Measurements from ENCODE around the gene PRR20C. TPM values are rescaled to one million over a fixed set of nuclear protein-coding genes. Genes with fewer than 3 reads are reported as not detected.
"Not testable (repeated sequence)": the region's sequence is repeated elsewhere in the genome, so short reads cannot be mapped to it uniquely, and the experiment has no call there.

Gene PRR20C
- total RNA-seq (2014; rRNA removed; shearing (Covaris generic)), result not detected in 2 replicates

DNA sequence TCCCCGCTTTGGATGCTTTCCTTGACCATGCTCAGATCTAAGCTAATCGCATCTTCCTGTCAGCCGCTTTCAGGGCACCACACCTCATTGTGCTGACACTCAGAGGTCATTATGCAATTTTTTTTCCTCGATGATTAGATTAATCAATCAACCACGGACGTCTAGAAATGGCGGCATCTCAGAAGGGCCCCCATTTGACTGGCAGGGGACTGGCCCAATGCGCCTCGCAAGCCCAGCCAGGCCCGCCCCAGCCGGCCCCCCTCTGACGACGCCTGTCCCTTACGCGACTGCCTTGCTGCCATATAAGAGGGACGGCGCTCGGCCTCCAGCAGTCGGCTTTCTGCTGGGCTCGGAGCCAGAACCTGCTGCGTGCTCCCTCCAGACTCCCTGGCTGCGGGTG lies at the start of gene PRR20C:
Gene PRR20C, plus strand, starts transcription at position 301 of the 400 bp plus-strand sequence. CDS start 387 bp downstream, outside the sequence.
- not testable (repeated sequence) for DNase-seq (ENCODE audit: low read depth)

DNA sequence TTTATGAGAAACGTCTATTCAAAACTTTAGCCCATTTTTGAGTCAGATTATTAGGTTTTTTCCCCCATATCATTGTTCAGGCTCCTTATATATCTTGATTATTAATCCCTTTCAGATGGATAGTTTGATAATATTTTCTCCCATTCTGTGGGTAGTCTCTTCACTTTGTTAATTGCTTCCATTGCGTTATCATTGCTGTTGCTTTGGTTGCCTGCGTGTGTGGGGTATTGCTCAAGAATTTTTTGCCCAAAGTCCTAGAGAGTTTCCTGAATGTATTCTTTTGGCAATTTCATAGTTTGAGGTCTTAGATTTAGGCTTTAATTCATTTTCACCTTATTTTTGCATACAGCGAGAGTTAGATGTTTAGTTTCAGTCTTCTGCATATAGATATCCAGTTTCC lies 38.9 kb upstream of the PRR20C start:
- no peak for DNase-seq (ENCODE audit: low read depth)

DNA sequence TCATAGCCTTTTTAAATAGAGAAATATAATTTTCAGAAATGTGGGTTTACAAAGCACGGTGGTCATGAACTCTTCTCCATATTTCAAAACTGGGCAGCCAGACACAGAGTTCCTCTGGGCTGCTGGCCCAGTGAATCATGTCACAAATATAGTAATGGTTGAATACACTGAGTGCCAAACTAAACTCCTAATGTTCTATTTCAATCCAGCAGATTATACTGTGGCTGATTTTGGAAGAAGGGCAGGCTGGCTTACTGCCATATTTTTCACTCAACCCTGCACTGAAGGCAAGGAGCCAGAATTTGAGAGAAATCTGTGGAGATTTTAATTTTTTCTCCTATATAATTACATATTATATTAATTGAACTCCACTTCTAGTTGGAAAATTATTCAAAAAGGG lies 30.2 kb upstream of the PRR20C start:
- DNase-seq (ENCODE audit: low read depth), result no peak

DNA sequence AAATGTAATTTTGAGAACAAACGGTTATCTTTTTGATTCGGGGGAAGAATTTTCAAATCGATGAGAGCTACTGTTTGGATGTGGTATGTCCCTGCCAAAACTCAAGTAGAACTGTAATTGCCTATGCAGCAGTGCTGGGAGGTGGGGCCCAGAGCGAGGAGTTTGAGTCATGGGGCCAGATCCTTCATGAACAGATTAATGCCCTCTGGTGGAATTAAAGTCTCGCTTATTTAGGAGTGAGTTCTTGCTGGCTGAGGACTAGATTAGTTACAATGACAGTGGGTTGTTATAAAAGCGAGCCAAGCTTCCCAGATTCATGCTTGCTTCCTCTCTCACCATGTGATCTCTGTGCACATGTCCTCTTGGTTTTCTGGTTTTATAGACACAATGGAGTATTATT lies 25.0 kb upstream of the PRR20C start:
- DNase-seq (ENCODE audit: low read depth), result no peak

DNA sequence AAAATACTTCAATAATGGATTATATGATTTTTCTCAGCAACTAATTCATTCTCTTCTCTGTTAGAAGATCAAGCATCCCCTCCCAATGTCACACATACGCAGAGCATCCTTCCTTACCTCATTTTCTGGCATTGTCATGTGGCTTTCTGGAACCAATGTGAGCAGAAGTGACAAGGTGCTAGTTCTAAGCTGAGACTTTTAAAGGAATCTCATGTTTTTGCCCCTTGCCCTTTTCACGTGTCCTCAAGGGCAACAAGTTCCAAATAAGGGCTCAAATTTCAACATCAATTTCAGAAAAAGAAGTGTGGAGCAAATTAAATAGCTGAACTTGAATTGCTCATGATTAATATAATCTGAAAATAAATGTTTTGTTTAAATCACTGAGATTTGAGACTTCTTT lies 17.8 kb upstream of the PRR20C start:
- DNase-seq (ENCODE audit: low read depth), result no peak

DNA sequence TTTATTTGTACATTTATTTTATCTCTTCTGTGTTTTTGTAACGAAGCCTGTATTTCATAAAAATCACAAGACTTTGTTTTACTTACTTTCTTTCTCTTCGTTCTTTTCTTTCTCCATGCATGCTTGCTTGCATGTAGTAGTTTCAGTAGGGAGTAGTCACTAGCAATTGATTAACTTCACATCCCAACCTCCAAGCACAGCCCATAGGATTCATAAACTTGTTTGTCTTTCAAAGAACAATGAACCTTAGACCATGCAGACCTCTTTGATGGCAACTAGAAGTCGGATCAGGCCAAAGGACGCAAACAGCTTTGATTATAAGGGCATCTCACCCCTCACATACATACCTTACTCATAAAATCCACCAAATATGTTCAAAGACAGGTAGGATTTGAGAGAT lies 16.3 kb upstream of the PRR20C start:
- DNase-seq (ENCODE audit: low read depth), result no peak

DNA sequence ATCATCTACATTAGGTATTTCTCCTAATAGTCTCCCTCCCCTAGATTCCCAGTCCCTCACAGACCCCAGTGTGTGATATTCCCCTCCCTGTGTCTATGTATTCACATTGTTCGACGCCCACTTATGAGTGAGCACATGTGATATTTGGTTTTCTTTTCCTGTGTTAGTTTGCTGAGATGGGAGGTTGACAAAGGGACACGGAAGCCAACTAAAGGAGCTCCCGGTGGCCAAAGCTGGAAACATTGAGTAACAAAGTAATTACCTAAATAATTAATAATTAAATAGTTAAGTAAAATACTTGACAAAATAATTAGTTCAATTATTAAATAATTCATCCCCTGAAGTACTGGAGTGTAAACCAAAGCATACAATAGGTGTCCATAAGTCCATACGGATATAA lies 14.9 kb upstream of the PRR20C start:
- DNase-seq (ENCODE audit: low read depth), result no peak

DNA sequence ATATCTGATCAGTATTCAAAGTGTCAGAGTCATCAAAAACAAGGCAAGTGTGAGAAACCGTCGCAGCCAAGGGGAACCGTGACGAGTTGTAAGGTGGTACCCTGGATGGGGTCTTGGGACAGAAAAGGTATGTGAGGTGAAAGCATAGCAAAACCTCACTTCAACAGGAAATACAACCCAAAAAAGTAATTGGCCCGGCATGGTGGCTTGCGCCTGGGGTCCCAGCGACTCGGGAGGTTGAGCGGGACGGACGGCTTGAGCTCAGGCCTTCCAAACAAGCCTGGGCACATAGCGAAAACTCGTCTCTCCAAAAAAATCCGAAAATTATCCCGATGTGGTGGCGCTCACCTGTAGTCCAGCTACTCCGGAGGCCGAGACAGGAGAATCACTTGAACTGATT lies 14.1 kb upstream of the PRR20C start:
- DNase-seq (ENCODE audit: low read depth), result not testable (repeated sequence)

DNA sequence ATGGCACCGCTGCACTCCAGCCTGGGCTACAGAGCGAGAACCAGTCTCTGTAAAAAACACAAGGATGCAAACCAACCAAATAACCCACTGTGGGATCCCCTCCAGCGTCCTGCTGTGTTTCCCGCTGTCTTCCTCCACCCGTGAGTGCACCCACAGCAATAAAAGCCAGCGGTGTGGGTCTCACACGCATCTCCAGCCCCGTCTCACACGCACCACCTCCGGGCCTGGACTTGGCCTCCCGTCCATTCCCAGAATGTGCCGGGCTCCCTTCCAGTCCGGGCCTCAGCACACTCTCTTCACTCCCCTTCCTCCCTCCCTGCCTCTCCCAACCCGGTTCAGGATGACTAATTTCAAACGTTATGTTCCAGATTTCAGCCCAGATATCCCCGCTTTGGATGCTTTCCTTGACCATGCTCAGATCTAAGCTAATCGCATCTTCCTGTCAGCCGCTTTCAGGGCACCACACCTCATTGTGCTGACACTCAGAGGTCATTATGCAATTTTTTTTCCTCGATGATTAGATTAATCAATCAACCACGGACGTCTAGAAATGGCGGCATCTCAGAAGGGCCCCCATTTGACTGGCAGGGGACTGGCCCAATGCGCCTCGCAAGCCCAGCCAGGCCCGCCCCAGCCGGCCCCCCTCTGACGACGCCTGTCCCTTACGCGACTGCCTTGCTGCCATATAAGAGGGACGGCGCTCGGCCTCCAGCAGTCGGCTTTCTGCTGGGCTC lies 13.5 kb upstream of the PRR20C start, which contains the start of gene PRR20A:
Gene PRR20A, plus strand, starts transcription at position 684 of the 734 bp plus-strand sequence. CDS start 387 bp downstream, outside the sequence.
- DNase-seq (ENCODE audit: low read depth), result not testable (repeated sequence)

DNA sequence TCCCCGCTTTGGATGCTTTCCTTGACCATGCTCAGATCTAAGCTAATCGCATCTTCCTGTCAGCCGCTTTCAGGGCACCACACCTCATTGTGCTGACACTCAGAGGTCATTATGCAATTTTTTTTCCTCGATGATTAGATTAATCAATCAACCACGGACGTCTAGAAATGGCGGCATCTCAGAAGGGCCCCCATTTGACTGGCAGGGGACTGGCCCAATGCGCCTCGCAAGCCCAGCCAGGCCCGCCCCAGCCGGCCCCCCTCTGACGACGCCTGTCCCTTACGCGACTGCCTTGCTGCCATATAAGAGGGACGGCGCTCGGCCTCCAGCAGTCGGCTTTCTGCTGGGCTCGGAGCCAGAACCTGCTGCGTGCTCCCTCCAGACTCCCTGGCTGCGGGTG lies 6.7 kb upstream of the PRR20C start, which contains the start of gene PRR20B:
Gene PRR20B, plus strand, starts transcription at position 301 of the 400 bp plus-strand sequence. CDS start 387 bp downstream, outside the sequence.
- DNase-seq (ENCODE audit: low read depth), result not testable (repeated sequence)

DNA sequence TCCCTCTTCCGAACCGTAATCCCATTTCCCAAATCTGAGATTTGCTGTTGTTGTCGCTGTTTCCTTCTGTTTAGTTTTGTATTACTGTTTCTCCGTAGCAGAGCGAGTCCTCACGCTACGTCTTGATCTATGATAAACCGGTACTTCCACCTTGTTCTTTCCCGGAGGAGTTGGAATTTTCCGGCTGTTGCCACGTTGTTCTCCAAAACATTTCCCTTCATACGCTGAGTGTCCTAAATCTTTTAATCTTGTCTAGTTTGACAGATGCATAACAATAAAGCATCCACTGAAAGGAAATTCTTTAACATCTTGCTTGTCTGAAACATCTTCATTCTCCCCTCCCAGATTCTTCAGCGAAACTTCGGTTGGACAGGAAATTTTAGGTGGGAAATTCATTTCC lies 5.8 kb upstream of the PRR20C start:
- not testable (repeated sequence) for DNase-seq (ENCODE audit: low read depth)

DNA sequence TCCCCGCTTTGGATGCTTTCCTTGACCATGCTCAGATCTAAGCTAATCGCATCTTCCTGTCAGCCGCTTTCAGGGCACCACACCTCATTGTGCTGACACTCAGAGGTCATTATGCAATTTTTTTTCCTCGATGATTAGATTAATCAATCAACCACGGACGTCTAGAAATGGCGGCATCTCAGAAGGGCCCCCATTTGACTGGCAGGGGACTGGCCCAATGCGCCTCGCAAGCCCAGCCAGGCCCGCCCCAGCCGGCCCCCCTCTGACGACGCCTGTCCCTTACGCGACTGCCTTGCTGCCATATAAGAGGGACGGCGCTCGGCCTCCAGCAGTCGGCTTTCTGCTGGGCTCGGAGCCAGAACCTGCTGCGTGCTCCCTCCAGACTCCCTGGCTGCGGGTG lies 6.5 kb downstream of the PRR20C start, which contains the start of gene PRR20D:
Gene PRR20D, plus strand, starts transcription at position 301 of the 400 bp plus-strand sequence. CDS start 387 bp downstream, outside the sequence.
- DNase-seq (ENCODE audit: low read depth), result not testable (repeated sequence)

DNA sequence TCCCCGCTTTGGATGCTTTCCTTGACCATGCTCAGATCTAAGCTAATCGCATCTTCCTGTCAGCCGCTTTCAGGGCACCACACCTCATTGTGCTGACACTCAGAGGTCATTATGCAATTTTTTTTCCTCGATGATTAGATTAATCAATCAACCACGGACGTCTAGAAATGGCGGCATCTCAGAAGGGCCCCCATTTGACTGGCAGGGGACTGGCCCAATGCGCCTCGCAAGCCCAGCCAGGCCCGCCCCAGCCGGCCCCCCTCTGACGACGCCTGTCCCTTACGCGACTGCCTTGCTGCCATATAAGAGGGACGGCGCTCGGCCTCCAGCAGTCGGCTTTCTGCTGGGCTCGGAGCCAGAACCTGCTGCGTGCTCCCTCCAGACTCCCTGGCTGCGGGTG lies 13.0 kb downstream of the PRR20C start, which contains the start of gene PRR20E:
Gene PRR20E, plus strand, starts transcription at position 301 of the 400 bp plus-strand sequence. CDS start 387 bp downstream, outside the sequence.
- not testable (repeated sequence) for DNase-seq (ENCODE audit: low read depth)

DNA sequence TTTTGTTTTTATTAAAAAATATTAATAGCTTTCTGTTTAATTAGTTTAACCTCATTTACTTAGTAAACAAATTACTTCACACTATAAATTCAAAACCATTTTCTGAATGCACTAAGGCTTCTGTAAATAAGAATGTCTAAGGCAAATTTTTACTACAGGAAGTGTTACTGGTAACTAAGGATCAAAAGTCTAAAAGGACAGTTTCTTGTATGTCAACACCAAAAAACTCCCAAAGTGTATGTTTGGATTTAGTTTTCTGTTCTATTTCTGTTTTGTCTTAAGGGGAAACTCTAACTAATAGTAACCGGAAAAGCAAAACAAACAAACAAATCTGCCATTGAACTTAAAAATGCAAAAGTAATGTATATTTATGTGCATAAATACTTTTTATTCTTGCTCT lies 37.8 kb downstream of the PRR20C start:
- DNase-seq (ENCODE audit: low read depth), result no peak

Other genes starting within 250 kb of the PRR20C start
- gene PRR20A, start 13.1 kb upstream of the PRR20C start, total RNA-seq (2014; rRNA removed; shearing (Covaris generic)), result not detected in 2 replicates
- not detected in 2 replicates for gene PRR20B, start 6.6 kb upstream of the PRR20C start, total RNA-seq (2014; rRNA removed; shearing (Covaris generic))
- gene PRR20D, start 6.6 kb downstream of the PRR20C start, total RNA-seq (2014; rRNA removed; shearing (Covaris generic)), result not detected in 2 replicates
- gene PRR20E, start 13.1 kb downstream of the PRR20C start, total RNA-seq (2014; rRNA removed; shearing (Covaris generic)), result not detected in 2 replicates

Data from RPMI7951 (cell line).